GM21423 (cell line): ENCODE data around the gene LRRK2.
"Not testable (repeated sequence)": the region's sequence is repeated elsewhere in the genome, so short reads cannot be mapped to it uniquely, and the experiment has no call there.

Experiments
- ATAC-seq: cut with Tn5 transposase; IDR thresholded peaks from one replicate; pipeline ENCODE4 v1.9.1; 2021; ENCODE audit warnings: mild to moderate bottlenecking, moderate library complexity; ENCODE audit not compliant: unreplicated experiment

The LRRK2 gene

DNA sequence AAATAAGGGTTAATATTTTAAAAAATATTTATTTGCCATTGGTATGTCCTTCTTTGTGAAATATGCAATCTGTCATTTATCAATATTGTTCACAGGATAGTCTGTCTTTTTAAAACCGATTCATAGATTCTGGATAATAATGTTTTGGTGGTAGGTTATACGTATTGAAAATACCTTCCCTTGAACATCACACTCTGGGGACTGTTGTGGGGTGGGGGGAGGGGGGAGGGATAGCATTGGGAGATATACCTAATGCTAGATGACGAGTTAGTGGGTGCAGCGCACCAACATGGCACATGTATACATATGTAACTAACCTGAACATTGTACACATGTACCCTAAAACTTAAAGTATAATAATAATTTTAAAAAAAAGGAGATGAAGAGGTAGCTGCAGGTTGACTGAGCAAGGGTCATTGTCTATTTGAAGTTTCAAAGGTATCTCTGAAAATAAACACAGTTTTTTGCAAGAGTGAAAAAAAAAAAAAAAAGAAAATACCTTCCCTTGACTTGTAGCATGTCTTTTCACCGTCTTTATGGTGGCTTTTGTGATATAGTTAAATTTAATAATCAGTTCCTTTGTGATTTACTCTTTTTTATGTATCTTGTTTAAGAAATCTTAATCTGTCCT, 19.8 kb downstream of the LRRK2 start:
- not testable (repeated sequence) for ATAC-seq

DNA sequence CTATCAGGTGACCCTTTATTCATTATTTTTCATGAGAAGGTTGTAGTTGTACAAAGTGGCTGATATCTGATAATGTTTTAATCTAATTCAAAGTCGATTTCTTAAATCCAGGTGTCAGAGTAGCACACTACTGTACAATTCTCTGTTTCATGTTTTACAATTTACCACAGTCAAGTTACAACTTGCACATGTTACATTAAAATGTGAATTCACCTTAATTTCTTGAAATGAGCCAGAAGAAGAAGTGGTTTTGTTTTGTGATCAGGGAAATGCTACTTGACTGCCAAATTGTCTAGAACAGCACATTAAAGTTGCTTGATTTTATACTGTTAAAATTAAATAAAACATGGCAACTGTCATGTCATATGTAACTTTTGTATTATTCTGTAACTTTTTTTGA, 23.2 kb downstream of the LRRK2 start:
- peak; percentile 24 for ATAC-seq

DNA sequence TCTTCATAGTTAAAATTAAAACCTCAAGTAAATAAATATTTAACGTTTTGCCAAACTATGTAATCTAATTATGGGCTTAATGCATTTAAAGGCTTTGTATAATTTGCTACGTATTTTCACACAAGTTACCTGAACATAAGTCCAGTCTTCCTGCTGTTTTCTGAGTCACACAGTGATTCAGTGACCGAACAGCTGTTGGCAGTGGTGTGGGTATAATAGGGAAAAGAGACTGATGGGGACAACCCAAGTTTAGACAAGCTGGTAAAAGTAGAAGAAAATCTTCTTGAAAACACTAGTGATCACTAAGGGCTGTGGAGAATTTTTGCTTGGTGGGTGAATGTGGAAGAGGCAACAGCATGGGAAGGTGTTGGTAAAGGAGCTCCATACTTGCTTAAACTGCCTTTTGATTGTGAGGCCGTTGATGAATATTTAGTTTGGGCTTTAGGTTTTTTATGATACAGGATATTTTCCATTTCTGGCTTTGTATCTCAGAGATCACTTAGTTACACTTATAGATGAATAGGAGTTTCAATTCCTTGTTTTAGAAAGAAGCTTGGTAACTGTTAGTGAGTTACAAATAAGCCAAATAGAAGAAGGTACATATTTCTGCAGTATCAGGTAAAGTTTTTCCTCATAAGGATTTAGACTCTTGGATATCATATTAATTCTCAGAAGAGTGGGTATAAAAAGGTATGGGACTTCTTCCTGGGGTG, 23.9 kb downstream of the LRRK2 start:
- ATAC-seq, result peak; percentile 62

DNA sequence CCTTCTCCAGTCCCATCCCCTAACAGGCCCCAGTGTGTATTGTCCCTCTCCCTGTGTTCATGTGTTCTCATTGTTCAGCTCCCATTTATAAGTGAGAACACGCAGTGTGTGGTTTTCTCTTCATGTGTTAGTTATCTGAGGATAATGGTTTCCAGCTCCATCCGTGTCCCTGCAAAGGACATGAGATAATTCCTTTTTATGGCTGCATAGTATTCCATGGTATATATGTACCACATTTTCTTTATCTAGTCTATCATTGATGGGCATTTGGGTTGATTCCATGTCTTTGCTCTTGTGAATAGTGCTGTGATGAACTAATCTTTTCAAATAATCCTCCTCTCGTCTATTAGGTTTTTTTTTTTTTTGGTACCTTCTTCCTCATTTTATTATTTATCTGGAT, 25.9 kb downstream of the LRRK2 start:
- not testable (repeated sequence) for ATAC-seq

DNA sequence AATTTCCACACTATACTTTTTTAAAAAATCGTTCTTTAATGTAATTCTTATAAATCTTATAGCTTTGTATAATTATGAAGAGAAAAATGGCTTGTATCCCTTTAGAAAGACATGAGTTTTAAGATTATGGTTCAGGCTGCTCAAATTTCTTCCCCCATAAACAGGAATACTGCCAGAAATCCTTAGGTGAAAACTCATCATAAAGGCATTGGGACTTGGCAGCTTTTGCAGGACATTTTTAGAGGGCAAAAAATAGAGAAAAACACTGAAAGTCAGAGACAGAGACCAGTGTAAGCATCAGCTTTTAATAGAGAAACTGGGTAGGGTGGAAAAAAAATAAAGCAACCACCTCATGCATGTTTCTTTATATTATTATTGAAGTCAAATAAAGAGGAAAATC, 29.1 kb downstream of the LRRK2 start:
- no peak for ATAC-seq

DNA sequence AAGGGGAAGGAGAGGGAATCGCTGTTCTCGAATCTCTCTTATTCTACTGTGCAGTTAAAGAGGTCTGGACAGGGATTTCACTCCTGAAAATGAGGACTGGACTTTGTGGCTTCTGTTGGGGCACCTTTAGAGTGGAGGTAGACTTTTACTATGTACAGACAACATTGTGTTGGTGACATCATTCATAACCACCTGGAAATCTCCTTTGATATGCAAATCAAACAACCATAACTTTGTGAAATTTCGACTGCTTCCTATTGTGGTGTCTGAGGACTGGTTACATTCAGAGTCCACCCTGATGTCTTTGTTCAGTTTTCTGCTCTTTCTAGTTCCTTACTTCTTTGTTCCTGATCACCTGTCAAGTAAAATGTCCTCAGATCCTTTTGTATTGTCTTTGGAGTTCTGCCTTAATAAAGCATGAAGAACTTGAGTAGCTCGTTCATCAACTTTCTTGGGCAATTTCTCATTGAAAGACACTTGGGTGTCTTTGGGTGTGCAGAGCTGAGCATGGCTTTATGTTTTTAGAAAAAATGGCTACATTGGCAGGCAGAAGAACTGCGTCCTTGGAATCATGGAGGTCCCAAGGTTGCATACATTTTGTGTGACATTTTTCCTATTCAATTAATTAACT, 29.8 kb downstream of the LRRK2 start:
- ATAC-seq, result no peak

DNA sequence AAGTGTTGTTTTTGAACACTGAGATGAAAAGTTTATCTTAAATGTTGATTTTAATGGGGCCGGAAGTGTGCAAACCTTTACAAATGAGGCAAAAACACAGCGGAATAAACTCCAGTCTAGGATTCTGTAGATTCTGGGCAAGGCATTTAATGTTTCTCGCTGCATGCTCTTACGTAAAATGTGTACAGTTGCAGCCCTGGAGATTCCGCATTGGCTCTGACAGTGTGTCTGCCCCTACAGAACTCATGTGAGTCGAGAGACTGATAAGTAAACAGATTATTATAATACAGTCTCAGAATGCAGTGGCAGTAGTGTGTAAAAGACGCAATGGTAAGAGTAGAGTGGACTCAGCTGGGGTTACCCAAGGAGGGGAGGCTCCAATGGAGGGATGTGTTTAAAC, 33.6 kb downstream of the LRRK2 start:
- no peak for ATAC-seq

DNA sequence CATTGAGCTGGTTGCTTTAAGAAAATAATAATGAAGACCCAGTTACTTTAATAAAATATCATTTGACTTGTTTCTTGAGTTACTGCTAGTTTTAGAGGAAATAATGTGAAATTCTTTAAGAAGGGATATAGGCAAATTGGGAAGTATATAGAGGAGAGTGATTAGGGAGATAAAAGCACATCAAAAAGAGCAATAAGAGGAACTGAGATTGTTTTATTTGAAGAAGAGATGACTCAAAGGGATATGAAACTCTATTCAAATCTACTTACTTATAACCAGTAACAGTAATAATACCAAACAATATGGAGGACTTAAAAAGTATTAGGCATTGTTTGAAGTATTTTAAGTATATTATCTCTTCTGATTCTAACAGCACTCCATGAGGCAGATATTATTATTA, 37.1 kb downstream of the LRRK2 start:
- peak; percentile 63 for ATAC-seq

DNA sequence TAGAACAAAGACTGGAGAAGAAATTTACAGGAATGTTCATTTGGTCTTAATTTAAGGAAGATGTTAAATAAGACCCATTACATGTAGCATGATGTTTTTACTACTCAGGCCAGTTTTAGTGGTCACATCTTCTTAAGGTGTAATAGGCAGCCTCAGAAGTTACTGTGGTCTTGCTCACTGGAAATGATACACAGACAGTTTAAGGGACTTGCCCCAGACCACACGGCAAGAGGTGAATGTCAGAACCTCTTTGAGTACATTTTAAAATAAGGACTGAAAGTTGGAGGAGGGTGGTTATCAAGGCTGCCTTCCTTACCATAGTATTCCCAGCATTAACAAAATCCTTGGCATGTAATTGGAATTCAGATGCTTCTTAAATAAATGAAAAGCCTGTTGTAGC, 37.9 kb downstream of the LRRK2 start:
- peak; percentile 91 for ATAC-seq

DNA sequence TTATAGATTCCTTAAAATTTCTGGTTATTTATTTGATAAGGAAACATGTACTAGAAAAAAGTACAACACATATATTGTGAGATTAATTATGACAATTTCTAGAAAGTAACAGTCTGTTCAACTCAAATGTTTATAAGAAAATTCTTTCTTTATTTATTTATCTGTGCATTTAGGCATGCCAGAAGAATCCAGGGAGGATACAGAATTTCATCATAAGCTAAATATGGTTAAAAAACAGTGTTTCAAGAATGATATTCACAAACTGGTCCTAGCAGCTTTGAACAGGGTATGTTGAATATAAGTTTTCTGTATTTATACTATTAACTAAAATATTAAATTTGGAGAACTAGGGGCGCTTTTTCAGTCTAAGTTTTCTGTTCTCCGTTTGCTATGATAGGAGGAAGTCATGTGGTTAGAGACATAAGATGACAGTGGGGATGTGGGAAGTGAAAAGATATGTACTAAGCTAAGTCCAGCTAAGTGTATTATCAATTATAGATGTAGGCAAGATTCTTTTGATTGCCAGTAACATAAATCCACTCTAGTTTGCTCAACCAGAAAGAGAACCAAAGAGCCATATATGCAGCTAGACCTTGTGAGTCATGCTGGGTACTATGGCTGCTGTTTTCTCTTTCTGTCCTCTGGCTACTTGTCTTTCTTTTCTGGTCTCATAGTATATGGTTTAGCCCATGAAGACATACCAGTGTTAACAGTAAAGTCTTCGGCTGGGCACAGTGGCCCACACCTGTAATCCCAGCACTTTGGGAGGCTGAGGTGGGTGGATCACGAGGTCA, 39.0 kb downstream of the LRRK2 start:
- no peak for ATAC-seq

DNA sequence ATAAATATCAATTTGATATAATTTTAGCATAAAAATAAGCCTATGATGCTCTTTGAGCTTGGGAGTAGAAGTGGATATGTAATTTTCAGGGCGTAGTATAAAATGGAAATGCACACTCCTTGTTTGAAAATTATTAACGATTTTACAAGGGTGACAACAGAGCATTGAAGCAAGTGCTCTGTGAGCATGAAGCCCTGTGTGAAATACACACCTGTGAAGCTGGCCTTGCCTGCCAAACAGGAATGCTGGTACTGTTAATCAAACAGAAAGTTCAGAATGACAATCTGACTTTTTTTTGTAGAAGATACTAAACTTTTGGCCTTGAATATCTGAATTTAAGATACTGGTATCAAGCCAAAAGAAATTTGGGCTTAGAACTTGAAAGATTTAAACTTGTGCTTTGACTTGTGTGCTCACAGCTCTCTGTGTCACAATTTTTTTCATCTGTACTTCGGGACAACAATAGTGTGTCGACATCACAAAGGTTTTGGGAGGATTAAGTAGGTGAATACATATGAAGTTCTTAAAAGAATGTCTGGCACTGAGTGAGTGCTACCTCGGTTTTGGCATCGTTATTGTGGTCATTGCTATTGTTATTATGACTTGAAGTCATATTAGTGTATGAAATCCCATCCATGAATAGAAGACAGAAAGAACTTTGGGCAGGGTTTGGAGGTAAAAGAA, 47.3 kb downstream of the LRRK2 start:
- ATAC-seq, result no peak

DNA sequence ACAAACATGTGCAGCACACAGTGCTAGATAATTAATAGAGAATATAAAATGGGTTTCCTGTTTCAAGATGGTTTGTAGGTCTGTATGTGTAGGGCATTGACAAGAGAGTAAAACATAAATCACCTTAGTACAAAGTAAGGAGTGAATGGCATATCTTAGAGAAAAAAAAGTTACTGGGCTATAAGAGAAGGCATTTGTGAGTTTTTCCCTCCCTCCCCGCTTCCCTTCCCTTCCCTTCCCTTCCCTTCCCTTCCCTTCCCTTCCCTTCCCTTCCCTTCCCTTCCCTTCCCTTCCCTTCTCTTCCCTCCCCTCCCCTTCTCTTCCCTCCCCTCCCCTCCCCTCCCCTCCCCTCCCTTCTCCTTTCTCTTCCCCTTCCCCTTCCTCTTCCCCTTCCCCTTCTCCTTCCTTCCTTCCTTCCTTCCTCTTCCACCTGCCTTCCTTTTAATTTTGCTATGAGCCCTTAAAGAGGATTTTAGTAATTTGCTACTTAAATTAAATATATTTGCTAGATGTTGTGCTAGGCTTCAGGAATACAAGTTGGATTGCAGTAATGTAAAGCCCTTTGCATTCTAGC, 57.1 kb downstream of the LRRK2 start:
- no peak for ATAC-seq

DNA sequence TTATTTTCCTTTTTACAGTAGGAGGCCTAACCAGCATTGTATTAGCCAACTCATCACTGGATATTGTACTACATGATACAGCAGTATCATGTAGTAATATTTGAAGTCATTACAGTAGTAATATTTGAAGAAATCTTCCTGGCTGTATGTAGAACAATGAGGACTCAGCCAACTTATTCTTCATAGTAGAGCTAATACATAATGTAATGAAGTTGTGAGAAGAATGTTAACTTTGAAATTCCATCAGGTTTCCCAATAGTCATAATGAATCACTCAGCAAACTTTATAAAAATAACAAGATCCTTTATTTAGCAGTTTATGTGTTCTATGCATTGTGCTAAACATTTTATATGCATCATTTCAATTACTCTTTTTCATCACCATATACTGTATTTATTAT, 61.8 kb downstream of the LRRK2 start:
- ATAC-seq, result no peak

DNA sequence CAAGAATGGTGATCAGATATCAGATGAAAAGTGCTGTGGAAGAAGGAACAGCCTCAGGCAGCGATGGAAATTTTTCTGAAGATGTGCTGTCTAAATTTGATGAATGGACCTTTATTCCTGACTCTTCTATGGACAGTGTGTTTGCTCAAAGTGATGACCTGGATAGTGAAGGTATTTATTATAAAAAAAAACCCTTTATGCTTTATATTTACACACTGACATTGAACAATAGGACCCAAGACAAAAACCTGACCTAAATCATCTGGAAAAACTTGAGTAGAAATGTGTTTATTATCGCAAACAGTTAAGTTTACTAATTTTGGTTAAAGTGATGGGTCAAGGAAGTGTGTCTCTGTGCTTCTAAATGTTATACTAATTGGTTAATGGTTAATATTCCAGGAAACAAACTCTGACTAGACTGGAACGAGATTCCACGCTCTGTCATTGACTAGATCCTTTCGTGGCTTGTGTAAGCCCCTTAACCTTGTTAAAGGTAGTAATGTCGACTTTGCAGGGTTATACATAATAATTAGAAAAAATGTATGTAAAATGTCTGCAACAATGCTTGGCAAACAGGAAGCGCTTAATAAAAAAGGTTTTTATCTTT, 62.7 kb downstream of the LRRK2 start:
- ATAC-seq, result no peak

DNA sequence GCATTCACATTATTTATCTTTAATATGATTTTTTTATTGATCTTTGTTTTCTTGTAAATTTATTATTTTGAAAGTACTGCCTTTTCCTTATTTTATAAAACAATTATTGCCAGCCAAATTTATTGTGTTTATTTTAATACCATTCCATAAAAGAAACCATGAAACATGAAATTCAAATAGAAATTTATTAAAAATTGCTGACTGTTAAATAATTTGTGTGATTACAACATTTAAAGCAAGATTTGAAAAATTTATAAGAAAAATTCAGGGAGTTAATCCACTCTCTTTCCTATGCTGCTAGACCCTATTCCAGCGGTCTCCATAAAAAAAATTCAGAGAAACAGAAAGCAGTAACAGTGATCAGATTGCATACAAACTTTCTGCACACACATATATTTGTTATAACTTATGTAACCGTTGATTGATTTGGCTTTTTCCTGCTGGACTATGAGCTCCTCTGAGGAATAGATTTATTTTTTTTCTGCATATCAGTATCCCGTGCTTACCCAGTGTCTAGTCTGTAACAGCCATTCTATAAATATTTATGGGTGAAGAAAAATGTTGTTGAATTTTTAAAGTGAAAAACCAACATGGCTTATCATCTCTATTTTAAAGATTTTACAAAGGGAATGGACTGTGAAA, 68.1 kb downstream of the LRRK2 start:
- ATAC-seq, result no peak

DNA sequence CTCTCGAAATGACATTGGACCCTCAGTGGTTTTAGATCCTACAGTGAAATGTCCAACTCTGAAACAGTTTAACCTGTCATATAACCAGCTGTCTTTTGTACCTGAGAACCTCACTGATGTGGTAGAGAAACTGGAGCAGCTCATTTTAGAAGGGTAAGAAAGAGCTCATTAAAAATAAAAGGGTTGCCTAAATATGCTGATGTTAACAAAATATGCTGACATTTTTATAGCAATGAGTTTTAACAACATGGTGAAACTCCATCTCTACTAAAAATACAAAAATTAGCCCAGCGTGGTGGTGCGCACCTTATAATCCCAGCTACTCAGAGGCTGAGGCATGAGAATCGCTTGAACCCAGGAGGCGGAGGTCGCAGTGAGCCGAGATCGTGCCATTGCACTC, 73.5 kb downstream of the LRRK2 start:
- no peak for ATAC-seq

DNA sequence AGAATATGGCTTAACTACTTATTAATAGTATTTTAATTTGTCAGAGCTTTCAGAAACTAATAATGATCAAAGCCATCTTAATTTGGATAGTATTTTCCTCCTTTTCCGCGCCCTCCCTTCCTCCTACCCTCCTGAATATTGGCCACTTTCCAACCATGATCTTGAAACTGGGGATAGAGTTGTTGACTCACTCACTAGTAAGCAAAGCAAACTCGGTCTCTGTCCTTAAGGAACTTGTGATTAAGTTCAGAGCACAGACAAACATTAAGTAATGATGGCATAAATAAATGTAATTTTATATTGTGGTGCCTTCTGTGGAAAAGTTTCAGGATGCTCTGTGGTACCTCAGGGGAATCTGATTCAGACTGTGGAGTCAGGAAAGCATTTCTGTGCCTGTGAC, 75.7 kb downstream of the LRRK2 start:
- ATAC-seq, result no peak

DNA sequence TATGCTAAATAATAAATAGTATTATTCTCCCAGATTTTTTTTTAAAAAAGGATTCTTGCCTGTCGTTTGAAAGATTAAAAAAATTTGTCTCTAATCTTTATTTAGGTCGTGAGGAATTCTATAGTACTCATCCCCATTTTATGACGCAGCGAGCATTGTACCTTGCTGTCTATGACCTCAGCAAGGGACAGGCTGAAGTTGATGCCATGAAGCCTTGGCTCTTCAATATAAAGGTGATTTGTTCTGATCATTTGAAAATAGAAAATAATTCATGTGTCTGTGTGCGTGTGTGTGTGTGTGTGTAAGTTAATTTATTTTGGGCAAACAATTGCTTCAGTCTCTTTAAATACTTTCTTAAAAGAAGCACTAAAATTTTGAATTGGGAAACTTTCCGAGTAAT, 84.2 kb downstream of the LRRK2 start:
- no peak for ATAC-seq

DNA sequence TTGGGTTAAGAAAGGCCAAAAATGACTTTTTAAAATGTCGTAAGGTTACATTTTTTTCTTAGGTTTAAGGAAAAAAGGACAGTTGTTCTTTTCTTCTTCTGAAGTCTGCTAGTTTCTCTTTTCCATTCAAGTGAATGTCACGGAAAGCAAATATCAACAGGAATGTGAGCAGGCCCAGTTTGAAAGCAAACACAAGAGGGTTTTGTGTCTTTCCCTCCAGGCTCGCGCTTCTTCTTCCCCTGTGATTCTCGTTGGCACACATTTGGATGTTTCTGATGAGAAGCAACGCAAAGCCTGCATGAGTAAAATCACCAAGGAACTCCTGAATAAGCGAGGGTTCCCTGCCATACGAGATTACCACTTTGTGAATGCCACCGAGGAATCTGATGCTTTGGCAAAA, 85.4 kb downstream of the LRRK2 start:
- ATAC-seq, result no peak

DNA sequence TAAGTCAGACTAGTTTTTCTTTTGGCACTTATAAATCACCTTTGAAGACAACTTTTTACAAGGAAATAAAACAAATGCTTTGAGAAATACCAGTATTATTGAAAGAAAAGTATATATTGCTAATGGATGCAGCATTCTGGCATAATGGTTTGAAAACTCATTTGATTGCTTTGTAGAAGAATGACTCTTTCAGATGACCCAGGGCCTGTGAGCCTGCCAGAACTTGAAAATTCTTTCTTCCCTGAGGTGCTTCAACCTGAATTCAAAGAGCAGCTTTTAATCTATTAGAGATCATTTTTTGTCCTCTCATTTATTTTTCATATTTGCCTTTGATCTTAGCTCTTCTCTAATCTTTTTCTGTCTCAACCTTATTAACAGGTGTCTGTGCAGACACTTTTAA, 87.4 kb downstream of the LRRK2 start:
- ATAC-seq, result no peak
